OCI-LY1 (cell line): ENCODE results near the gene DTHD1.

Experiments used
- H2AFZ ChIP-seq: fragments of 200-600 bp; sonication (generic), shearing (Covaris generic); 2 replicates; pipeline ENCODE4 v1.6.0; 2014; ENCODE audit warnings: antibody characterized with exemption, mild to moderate bottlenecking, low read length
- H3F3A ChIP-seq: fragments of 200-600 bp; sonication (generic), shearing (Covaris generic); 2 replicates; pipeline ENCODE4 v1.6.0; 2014; ENCODE audit warnings: mild to moderate bottlenecking, antibody characterized with exemption, low read length, moderate library complexity; ENCODE audit not compliant: insufficient read depth
- H3K27ac ChIP-seq: fragments of 200-600 bp; sonication (generic); 2 replicates; pipeline ENCODE4 v1.5.1; 2014; ENCODE audit warnings: low read length, mixed run types, mild to moderate bottlenecking, low read depth; ENCODE audit not compliant: poor library complexity, severe bottlenecking
- H3K27me3 ChIP-seq: fragments of 200-600 bp; sonication (generic); 2 replicates; pipeline ENCODE4 v1.6.0; 2014; ENCODE audit warnings: antibody characterized with exemption, mild to moderate bottlenecking, low read length, moderate library complexity; ENCODE audit not compliant: insufficient read depth
- H3K36me3 ChIP-seq: fragments of 200-600 bp; sonication (generic); 2 replicates; pipeline ENCODE4 v1.6.1; 2014; ENCODE audit warnings: mild to moderate bottlenecking, antibody characterized with exemption, low read length, moderate library complexity, mixed read lengths; ENCODE audit not compliant: insufficient read depth
- H3K4me1 ChIP-seq: fragments of 200-600 bp; sonication (generic); 2 replicates; pipeline ENCODE4 v1.5.1; 2014; ENCODE audit warnings: mild to moderate bottlenecking, low read length, moderate library complexity; ENCODE audit not compliant: insufficient read depth, severe bottlenecking
- H3K4me2 ChIP-seq: fragments of 200-600 bp; sonication (generic), shearing (Covaris generic); 2 replicates; pipeline ENCODE4 v1.6.1; 2014; ENCODE audit warnings: low read length
- H3K4me3 ChIP-seq: fragments of 200-600 bp; sonication (generic); 2 replicates; pipeline ENCODE4 v1.5.1; 2014; ENCODE audit warnings: low read length, low read depth, mild to moderate bottlenecking, mixed read lengths; ENCODE audit not compliant: poor library complexity, severe bottlenecking
- H3K79me2 ChIP-seq: fragments of 200-600 bp; shearing (Covaris generic); 2 replicates; pipeline ENCODE4 v1.6.1; 2016; ENCODE audit warnings: mixed run types, low read length, mixed read lengths; ENCODE audit not compliant: insufficient read depth
- H3K9ac ChIP-seq: fragments of 200-600 bp; sonication (generic), shearing (Covaris generic); 2 replicates; pipeline ENCODE4 v1.6.1; 2014; ENCODE audit warnings: mild to moderate bottlenecking, low read length, mixed read lengths
- H3K9me2 ChIP-seq: fragments of 200-600 bp; sonication (generic), shearing (Covaris generic); 2 replicates; pipeline ENCODE4 v1.6.1; 2014; ENCODE audit warnings: low read depth, mild to moderate bottlenecking, low read length, mixed read lengths
- H3K9me3 ChIP-seq: fragments of 200-600 bp; shearing (Covaris generic); 2 replicates; pipeline ENCODE4 v1.6.1; 2014; ENCODE audit warnings: low read length, mixed read lengths
- H4K20me1 ChIP-seq: fragments of 200-600 bp; sonication (generic), shearing (Covaris generic); 2 replicates; pipeline ENCODE4 v1.6.0; 2016; ENCODE audit warnings: mild to moderate bottlenecking, low read length; ENCODE audit not compliant: insufficient read depth
- EZH2 ChIP-seq: fragments of 200-600 bp; sonication (generic), shearing (Covaris generic); IDR thresholded peaks from 2 replicates; pipeline ENCODE4 v1.8.0; 2017; ENCODE audit warnings: borderline replicate concordance, mixed run types, mild to moderate bottlenecking, antibody characterized with exemption, low read length, moderate library complexity, mixed read lengths
- TF ChIP-seq, protein P1 (sequence below): fragments of 200-600 bp; sonication (generic), shearing (Covaris generic); IDR thresholded peaks from 2 replicates; pipeline ENCODE4 v1.5.1; 2017; ENCODE audit warnings: mild to moderate bottlenecking, antibody characterized with exemption, low read length, moderate library complexity, mixed read lengths

The DTHD1 gene

DNA sequence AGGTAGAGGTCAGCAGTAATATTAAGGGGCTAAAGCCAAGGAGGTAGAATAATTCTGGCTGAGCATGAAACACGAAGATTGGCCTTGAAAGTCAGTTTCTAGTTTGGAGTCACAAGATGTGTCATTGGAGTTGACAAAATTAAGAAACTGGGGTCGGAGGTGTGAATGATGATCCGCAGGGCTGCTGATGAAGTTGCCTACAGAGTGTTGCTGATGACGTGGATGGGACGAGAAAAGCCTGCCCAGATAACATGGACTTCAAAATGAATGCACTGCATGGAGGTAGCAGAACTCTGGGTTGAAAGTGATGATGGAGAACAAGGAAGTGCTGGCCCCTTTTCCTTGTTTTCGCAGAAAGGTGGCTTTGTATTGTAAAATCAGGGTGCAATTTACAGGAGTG is 60.5 kb downstream of the DTHD1 start:
- Histone ChIP-seq H3K9me3 (no peaks in the 10 kb centered on the region), H3K27me3 (no peaks in the 10 kb centered on the region), H3K4me1 (peaks cover 30% of the 10 kb centered on the region), H3K9me2 (no peaks in the 10 kb centered on the region), H3K4me2 (no peak overlapping the region), H3K9ac (no peak overlapping the region), H2AFZ (no peak overlapping the region), H3K36me3 (no peaks in the 10 kb centered on the region), H3K79me2 (no peaks in the 10 kb centered on the region), H4K20me1 (no peaks in the 10 kb centered on the region), H3K27ac (no peak overlapping the region), H3F3A (no peaks in the 10 kb centered on the region), H3K4me3 (no peak overlapping the region)
- TF ChIP-seq, protein P1, sequence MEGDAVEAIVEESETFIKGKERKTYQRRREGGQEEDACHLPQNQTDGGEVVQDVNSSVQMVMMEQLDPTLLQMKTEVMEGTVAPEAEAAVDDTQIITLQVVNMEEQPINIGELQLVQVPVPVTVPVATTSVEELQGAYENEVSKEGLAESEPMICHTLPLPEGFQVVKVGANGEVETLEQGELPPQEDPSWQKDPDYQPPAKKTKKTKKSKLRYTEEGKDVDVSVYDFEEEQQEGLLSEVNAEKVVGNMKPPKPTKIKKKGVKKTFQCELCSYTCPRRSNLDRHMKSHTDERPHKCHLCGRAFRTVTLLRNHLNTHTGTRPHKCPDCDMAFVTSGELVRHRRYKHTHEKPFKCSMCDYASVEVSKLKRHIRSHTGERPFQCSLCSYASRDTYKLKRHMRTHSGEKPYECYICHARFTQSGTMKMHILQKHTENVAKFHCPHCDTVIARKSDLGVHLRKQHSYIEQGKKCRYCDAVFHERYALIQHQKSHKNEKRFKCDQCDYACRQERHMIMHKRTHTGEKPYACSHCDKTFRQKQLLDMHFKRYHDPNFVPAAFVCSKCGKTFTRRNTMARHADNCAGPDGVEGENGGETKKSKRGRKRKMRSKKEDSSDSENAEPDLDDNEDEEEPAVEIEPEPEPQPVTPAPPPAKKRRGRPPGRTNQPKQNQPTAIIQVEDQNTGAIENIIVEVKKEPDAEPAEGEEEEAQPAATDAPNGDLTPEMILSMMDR = no peak
- TF ChIP-seq EZH2 = no peak

DNA sequence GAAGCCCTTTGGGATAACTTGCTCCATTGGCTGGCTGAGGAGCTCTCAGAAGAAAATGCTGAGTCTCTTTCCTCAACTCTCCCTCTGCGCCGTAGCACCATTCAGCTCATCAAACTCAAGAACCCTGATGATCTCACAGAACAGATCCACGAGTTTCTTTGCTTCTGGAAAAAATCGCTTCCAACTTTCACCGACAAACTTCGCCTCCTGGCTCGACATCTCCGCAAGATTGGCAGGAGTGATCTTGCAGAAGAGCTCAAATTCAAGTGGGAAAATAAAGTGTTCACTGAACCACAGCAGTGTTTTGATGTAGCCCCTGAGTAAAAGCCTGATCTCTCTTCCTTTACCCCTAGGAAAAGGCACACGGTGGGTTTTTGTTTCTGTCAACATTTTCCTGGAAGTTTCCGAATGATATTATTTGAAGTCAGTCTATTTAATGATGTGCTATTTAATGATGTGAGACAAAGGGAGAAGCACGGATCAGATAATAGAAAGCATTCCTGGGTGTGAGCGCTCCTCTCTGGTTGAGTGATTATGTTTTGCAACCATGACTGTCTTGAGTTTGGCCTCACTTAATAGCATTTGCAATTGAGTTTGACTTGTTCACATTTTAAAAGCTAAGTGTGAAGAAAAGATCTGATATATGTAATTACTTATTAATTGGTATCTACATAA is 62.2 kb downstream of the DTHD1 start:
- Histone ChIP-seq H3F3A (no peaks in the 10 kb centered on the region), H3K9ac (no peak overlapping the region), H3K4me2 (no peak overlapping the region), H3K4me3 (no peak overlapping the region), H3K79me2 (no peaks in the 10 kb centered on the region), H3K27ac (no peak overlapping the region), H2AFZ (no peak overlapping the region), H3K9me3 (no peaks in the 10 kb centered on the region), H4K20me1 (no peaks in the 10 kb centered on the region), H3K27me3 (no peaks in the 10 kb centered on the region), H3K9me2 (no peaks in the 10 kb centered on the region), H3K4me1 (peaks cover 28% of the 10 kb centered on the region), H3K36me3 (no peaks in the 10 kb centered on the region)
- TF ChIP-seq EZH2 = no peak
- TF ChIP-seq, protein P1 = no peak

DNA sequence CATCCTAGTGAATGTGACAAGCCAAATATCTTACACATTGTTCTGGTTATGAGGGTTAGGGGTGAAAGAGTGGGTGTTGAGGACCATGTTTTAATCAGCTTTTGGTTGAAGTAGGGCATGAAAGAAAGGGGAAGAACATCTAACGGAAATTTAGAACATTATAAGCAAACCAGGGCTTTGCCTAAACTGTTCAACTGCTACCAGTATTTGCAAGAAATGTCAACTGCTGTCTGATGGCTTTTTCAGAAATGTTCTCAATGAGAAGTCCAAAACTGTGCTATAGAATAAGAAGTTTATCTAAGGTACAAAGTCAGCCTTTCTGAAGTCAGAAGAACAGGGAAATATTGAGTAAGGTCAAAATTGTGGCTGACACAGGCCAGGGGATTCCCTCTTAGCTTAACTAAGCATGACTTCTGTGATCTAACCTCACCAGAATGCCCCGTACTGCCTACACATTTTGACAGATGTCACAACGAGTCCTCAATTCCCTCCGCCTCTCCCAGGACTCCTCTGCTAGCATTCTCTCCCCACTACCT is 67.1 kb downstream of the DTHD1 start:
- Histone ChIP-seq H3K9me3 (no peaks in the 10 kb centered on the region), H3K79me2 (no peaks in the 10 kb centered on the region), H3K27me3 (no peaks in the 10 kb centered on the region), H3K4me3 (no peak overlapping the region), H4K20me1 (no peaks in the 10 kb centered on the region), H3K4me2 (peak overlapping the region; percentile 28), H3K27ac (peak overlapping the region; percentile 84), H3K9ac (peak overlapping the region; percentile 21; the same call in 1 of the 2 replicates), H3K4me1 (peaks cover 52% of the 10 kb centered on the region), H2AFZ (no peak overlapping the region), H3K36me3 (no peaks in the 10 kb centered on the region), H3K9me2 (no peaks in the 10 kb centered on the region), H3F3A (no peaks in the 10 kb centered on the region)
- TF ChIP-seq, protein P1 = no peak
- no peak for TF ChIP-seq EZH2
